Activated T-helper 1 cell treated with Interleukin-2 at 50 U/mL for 16 hours (primary cell): ENCODE measurements around the gene GATAD2B.
"Not testable (repeated sequence)": the region's sequence is repeated elsewhere in the genome, so short reads cannot be mapped to it uniquely, and the experiment has no call there.

Source experiments
- DNase-seq: peaks from one replicate; pipeline ENCODE4 v3.0.0-alpha.2; 2020; ENCODE audit warnings: low read depth

The GATAD2B gene

DNA sequence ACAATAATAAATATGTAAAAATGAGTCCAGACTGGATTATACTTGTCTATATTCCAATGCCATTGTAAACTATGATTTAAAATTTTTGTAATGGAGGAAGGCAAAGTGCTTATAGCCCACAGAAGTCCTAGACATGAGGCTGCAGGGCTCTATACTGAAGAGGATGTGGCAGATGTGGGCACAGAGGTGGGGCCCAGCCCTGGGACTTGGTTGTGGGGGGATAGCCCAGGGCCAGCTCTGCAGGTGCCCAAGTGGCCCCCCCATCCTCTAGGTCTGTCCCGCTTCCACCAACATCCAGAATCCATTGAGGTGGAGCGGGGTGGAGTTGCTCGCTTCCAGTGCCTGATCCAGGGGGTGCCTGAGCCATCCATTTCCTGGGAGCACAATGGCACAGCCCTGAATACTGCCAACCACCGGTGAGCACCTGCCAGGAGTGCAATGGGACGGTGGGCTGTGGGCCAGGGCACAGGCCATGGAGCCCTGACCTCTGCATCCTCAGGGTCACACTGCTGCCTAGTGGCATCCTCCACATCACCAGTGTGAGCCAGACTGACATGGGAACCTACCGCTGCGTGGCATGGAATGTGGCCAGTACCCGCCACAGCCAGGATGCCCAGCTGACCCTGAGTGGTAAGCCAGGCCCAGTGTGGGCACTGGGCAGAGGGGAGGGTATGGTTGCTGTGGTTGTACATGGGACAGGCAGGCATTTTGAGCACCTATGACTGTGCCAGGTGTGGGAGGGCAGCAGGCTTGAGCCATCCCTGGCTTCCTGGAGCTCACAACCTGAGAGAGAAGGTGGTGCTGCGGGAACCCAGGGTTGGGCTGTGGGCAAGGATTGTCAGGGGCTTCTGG lies 126.6 kb downstream of the GATAD2B start:
- DNase-seq: no peak

DNA sequence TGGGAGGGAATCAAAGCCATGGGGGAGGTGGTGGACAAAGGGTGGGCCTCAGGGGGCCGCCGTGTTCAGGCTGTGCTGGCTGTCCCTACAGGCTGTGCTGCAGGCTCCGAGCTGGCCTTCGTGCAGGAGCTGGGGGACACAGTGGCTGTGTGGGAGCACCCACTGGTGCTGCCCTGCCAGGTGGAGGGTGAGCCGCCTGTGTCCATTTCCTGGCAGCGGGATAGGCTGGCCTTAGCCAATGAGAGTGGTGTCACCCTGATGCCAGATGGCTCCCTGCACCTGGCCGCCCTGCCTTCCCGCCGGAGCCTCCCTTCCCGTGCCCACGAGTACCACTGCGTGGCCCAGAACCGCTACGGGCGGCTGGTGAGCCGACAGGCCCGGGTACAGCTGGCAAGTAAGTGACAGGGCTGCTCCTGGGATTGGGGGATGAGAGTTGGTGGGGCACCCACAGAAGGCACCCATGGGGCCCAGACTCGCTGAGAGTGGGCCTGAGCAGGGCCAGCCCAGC lies 127.4 kb downstream of the GATAD2B start:
- DNase-seq: no peak

DNA sequence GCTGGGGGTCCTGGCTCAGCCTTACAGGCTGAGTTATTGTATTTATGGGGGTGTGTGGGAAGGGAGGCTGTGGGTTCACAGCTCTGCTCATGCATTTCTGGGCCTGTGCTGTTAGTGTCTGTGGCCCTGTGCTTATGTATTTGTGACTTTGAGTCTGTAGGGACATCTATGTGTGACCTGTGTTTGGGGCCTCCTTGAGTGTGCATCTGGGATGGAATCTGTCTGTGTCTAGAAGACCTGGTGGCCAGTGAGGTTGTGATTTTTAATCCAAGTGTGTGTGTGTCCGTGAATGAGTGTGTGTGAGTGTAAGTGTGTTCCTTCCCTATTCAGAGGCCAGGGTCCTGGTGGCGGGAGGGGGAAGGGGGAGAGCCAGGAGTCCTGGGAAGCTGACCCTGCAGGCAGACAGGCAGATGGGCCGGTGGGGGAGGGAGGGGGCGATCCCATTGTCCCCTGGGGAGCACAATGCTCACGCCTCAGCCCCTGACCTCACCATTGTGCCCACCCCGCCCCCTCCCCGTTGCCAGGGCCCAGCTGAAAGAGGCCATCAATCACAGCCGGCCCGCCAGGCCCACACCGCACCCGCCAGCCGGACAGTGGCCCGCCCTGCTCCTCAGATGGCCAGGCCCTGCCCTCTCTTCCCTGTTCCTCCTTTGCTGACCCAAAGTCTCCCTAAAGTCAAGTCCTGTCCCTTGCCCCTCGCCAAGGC lies 128.0 kb downstream of the GATAD2B start:
- DNase-seq: no peak

DNA sequence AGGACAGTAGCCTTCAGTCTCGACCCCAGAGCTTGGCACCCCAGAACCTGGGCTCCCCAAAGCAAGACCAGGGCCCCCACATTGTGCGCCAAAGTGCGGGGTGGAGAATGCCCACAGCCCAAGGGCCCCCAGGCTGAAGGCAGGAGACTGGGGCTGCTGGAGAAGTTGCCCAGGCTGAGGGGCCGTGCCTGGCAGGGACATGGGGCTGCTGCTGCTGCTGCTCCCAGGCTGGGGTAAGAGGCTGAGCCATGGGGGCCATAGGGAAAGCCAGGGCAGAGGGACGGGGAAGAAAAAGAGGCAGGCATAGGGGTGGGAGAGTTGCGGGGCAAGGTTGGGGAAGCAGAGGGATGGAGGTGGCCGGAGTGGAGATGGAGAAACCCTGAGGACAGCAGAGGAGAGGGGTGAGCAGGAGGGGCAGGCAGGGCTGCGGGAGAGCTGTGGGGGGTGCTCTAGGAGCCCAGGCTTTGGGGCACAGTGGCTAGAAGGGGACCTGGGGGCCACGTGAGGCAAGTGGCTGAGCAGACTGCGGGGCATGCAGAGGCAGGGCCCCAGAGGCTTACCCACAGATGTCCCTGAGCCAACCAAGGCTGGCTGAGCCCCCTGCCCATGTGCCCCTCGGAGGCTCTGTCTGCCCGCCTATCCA lies 128.7 kb downstream of the GATAD2B start:
- DNase-seq: no peak

DNA sequence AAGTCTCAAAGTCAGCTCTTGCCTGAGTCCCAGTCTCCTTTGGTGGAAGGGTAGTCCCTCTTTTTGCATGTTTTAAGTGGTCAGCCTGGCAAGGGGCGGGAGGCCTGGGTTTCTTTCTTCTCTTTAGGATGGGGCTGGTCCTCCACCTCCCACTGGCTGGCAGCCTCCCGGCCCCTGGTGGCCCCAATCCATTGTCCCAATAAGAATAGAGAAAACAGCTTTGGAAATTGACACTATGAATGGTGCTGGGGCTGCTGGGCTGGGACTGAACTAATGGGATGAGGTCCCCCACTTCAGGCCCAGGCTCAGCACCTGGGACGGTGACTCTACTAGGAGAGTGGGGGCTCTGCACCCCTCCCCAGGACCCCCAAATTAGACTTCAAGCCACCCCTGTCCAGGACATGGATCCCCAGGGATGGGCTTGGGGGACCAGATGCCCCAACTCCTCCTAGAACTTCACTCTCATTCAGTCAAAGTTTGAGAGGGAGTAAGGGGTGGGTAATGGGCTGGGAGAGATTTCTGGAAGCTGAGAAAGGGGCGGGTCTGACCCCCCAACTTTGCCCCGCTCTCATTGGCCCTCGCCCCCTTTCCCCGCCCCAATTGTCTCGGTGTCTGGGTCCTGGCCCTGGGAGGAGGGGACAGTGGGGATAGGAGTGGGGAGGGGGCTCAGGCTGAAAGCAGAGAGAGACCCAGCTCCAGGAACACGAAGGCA lies 129.4 kb downstream of the GATAD2B start:
- no peak for DNase-seq

DNA sequence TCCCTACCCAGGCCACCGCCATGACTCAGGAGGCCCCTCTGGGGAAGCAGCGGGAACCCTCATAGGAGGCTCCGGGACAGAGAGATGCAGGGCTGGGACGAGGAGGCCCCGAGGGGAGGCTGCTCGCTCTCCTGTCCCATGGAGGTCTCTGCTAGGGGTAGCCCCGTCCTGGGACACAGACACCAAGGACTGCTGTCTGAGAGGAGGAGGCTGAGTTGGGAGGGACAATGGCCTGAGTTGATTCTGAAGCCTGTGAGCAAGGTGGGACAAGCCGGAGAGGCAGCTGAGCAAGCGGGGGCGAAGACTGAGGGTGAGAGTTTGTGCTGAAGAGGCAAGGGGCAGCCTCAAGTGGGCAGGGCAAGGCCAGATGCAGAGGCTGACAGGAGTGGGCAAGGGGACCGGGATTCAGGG lies 130.1 kb downstream of the GATAD2B start:
- no peak for DNase-seq

DNA sequence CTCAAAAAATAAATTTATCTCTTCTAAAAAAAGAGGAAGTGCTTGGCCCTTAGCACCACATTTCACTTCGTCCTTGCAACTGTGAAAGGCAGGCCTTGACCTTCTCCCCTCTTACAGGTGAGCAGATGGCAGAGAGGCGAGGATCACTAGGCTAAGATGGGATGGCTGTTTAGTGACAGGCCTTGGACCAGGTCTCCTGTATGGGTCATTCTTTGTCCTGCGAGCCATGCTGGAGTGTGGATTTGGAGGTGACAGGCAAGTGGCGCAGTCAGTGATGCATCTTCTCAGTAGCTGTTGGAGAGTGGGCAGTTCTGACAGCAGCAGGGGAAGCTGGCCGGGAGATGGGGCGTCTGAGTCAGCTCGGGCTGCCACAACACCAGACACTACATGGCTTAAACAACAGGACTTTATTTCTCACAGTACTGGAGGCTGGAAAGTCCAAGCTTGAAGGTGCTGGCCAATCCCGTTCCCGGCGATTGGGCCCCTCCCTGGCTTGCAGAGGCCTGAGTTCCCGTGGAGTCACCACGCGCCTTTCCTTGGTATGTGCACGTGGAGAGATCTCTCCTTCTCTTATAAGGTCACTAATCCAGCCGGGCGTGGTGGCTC lies 131.0 kb downstream of the GATAD2B start:
- no peak for DNase-seq

DNA sequence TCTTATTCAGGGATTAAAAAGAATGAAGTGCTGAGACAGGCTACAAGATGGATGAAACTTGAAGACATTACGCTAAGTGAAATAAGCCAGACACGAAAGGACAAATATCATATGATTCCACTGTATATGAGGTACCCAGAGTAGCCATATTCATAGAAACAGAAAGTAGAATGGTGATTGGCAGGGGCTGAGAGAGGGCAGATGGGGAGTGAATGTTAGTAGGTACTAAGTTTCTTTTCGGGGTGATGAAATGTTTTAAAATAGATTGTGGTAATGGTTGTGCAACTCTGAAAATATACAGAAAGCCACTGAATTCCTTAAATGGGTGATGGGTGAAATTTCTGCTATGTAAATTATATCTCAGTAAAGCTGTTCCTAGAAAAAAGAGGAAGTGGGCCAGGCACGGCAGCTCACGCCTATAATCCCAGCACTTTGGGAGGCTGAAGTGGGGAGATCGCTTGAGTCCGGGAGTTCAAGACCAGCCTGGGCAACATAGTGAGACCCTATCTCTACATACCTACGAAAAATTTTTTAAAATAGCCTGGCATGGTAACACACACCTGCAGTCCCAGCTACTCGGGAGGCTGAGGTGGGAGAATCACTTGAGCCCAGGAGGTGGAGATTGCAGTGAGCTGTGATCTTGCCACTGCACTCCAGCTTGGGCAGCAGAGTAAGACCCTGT lies 131.7 kb downstream of the GATAD2B start:
- no peak for DNase-seq

DNA sequence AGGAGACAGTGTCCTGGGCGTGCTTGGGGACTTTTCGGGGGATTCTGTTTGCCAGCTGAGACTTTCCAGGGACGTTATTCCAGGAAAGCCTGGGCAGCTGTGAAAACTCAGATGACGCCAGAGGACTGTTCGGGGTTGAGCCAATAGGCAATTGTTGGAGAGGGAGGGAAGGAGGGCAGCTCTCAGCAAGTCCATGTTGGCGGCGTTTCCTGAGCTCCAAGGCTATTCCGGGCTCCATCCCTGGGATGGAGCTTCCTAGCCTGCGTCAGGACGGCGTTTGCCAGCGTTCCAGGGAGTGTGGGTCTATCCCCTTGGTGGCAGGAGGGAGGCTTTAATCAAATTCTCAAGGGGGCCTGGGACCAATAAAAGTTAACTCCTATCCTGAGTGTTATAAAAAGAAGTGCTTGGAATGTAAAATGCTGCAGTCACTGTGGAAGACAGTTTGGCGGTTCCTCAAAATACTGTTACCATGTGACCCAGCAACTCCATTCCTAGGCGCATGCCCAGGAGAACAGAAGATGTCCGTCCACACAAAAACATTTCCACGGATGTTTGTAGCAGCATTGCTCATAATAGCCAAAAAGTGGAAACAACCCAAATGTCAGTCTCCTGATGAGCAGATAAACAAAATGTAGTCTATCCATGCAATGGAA lies 132.3 kb downstream of the GATAD2B start:
- no peak for DNase-seq

DNA sequence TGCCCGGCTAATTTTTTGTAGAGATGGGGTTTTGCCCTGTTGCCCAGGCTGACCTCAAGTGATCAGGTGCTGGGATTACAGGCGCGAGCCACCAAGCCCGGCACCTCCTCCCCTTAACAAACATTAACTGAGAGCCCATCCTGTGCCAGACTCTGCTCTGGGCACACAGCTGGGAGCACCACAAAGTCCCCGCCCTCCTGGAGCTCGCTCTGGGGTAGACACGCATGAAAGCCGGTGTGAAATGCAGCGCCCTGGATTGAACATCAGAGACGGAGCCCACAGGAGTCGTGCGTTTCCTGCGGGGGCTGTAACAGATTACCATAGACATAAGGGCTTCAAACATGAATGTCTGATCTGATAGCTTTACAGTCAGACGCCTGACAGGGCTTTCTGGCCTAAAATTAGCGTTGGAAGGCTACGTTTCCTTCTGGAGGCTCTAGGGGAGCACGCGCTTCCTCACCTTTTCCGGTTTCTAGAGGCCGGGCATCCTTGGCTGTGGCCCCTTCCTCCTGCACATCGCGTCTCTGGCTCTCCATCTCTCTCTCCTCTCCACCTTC lies 133.2 kb downstream of the GATAD2B start:
- no peak for DNase-seq

DNA sequence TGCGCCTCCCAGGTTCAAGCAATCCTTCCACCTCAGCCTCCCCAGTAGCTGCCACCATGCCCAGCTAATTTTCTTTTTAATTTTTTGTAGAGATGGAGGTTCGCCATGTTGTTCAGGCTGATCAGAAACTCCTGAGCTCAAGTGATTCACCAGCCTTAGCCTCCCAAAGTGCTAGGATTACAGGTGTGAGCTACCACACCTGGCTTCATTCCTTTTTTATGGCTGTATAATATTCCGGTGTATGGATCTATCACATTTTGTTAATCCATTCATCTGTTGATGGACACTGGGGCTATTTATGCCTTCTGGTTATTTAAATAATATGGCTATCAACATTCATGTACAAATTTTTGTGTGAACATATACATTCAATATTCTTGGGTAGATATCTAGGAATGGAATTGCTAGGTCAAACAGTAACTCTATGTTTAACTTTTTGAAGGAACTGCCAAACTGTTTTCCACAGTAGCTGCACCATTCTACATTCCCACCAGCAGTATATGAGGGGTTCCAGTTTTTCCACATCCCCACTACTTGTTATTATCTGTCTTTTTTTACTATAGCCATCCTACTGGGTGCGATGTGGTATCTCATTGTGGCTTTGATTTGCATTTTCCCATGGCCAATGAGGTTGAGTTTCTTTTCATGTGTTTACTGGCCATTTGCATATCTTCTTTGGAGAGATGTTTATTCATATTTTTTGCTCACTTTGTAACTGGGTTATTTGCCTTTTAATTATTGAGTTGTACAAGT lies 136.6 kb downstream of the GATAD2B start:
- no peak for DNase-seq

DNA sequence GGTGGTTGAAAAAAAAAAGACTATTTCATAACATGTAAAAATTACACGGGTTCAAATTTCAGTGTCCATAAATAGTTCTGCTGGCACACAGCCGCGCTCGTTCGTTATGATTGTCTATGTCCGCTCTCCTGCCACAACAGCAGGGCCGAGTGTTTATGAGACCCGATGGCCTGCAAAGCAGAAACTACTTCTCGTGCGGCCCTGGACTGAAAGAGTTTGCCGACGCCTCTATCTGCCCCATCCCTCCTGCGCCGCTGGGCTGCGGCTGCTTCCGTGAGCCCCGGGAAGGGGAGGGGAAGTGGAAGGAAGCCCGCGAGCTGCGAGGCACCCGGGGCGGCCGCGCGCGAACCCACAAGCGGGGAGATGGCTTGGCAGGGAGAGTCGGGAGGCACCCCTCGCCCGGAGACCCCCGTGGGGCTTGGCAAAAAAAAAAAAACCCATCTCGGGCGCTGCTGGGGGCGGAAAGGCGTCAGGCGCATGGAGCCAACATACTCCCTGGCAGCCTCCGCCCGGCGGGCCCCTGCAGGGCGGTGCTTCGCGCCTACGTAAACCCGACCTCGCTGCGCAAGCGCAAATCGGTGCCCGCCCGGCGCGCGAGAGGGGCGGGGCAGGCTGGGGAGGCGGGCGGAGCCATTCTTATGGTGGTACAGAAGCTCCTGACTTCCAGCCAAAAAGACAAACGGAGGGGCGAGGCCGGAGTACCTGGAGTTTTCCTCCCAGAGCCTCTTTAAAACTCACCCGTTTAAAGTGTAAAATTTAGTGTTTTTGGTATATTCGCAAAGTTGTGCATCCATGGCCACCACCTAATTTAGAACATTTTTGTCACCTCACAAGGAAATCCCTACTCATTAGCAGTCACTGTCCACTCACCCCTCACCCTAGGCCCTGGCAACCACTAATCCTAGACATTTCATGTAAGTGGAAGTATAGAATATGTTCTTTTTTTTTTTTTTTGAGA lies 139.3 kb downstream of the GATAD2B start:
- DNase-seq: peak; percentile 87

DNA sequence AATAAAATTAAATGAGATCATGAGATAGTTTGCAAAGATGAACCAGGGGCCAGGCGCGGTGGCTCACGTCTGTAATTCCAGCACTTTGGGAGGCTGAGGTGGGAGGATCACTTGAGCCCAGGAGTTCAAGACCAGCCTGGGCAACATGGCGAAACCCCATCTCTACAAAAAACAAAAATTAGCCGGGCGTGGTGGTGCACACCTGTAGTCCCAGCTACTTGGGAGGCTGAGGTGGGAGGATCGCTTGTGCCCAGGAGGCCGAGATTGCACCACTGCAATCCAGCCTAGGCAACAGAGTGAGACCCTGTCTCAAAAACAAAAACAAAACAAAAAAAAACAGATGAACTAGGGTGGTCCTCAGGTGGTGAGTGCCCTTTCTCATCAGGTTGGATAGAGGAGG lies 140.1 kb downstream of the GATAD2B start:
- DNase-seq: not testable (repeated sequence)

DNA sequence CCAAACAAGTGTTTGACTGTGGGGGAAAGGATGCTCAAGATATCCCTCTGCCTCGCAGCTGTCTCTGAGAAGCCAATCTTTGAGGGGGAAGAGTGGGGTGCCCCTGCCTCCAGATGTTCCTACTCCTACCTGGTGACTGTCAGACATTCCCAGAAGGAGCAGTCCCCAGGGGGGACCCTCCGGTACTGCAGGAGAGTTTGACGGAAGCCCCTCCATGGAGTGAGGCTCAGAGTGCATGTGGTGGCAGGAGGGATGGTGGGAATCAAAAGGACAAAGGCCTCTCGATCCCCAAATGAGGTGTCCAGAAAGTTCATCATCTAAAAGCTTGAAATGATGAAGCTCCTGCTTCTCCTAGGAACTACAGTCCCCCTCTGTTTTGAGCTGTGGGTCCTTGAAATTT lies 142.2 kb downstream of the GATAD2B start:
- DNase-seq: no peak

DNA sequence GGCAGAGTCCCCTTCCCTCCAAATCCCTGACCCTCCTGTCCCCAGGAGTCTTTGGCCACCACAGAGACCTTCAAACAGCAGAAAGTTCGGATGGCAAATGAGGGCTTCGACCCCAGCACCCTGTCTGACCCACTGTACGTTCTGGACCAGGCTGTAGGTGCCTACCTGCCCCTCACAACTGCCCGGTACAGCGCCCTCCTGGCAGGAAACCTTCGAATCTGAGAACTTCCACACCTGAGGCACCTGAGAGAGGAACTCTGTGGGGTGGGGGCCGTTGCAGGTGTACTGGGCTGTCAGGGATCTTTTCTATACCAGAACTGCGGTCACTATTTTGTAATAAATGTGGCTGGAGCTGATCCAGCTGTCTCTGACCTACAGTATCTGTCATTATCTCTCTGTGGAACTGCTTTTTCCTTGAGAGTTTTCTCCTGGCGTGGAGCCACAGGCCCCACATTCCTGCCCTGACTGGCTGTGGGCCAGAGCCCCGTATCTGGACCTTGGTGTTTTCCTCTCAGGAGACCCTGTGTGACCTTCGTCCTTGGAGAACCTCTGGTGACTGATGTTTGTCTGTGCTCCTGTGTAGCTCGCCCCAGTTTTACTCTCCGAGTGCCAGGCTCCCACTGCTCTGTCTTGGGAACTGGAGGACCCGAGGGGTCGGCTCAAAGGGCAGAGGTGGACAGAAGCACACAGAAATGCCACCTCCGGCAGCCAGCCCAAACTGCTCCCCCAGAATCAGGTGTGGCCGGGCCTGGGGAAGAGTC lies 142.8 kb downstream of the GATAD2B start:
- DNase-seq: no peak

DNA sequence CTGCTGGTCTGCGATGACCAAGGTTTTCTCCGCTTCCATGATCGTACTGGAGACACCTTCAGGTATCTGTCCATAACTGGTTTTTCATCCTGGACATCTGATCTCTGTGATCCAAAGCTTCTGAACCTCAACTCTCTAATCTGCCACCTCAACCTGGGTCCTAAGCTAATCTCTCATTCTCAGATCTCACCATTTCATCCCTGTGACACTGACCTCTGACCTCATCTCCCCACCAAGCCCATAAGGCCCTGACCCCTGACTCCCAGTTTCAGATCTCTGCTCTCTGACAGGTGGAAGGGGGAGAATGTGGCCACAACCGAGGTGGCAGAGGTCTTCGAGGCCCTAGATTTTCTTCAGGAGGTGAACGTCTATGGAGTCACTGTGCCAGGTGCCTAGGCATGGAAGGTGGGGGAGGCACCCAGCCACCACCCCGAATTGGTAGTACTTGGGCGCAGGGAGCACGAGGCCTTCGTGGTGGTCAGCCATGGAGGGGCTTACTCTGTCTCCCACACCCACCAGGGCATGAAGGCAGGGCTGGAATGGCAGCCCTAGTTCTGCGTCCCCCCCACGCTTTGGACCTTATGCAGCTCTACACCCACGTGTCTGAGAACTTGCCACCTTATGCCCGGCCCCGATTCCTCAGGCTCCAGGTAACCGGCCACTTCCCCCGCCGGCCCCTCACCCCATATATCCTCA lies 143.8 kb downstream of the GATAD2B start:
- DNase-seq: no peak
